ENCODE measurements around the gene OPA3.

OPA3 gene

DNA sequence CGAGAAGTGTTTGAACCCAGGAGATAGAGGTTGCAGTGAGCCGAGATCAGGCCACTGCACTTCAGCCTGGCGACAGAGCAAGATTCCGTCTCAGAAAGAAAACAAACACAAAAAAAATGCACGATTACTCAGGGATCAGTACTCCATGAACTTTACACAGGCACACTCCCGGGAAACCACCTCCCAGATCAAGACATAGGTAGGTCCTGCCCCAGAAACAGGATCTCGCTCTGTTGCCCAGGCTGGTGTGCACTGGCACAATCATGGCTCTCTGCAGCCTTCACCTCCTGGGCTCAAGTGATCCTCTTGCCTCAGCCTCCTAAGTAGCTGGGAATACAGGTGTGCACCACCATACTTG, 66.2 kb downstream of the OPA3 start:
- Histone ChIP-seq H3K27ac (replicated peaks) (no peak overlapping the region), H3K4me3 (replicated peaks; ENCODE audit: insufficient read depth, low read length) (no peak overlapping the region), H3K27me3 (ENCODE audit: insufficient read depth, poor library complexity, severe bottlenecking) (no peaks in the 10 kb centered on the region)
- TF ChIP-seq POLR2AphosphoS5 (IDR thresholded peaks at IDR 0.05; ENCODE audit: low read depth) = no peak
- no peak for TF ChIP-seq REST (IDR thresholded peaks at IDR 0.05; ENCODE audit: insufficient replicate concordance, low read depth)
- no peak for TF ChIP-seq GABPA (IDR thresholded peaks at IDR 0.05; ENCODE audit: low read depth)
- TF ChIP-seq SPI1 (IDR thresholded peaks at IDR 0.05; ENCODE audit: borderline replicate concordance, low read depth) = no peak
- TF ChIP-seq, protein P1, sequence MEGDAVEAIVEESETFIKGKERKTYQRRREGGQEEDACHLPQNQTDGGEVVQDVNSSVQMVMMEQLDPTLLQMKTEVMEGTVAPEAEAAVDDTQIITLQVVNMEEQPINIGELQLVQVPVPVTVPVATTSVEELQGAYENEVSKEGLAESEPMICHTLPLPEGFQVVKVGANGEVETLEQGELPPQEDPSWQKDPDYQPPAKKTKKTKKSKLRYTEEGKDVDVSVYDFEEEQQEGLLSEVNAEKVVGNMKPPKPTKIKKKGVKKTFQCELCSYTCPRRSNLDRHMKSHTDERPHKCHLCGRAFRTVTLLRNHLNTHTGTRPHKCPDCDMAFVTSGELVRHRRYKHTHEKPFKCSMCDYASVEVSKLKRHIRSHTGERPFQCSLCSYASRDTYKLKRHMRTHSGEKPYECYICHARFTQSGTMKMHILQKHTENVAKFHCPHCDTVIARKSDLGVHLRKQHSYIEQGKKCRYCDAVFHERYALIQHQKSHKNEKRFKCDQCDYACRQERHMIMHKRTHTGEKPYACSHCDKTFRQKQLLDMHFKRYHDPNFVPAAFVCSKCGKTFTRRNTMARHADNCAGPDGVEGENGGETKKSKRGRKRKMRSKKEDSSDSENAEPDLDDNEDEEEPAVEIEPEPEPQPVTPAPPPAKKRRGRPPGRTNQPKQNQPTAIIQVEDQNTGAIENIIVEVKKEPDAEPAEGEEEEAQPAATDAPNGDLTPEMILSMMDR (IDR thresholded peaks at IDR 0.05; ENCODE audit: insufficient read depth, low read length) = no peak
- DNase-seq (ENCODE audit: low read depth in 1 of 2, low spot score in 1 of 2) = no peak

GRCh38 chr19:45517641-45518468, 66.7 kb downstream of the OPA3 start:
- DNase-seq (ENCODE audit: low read depth in 1 of 2, low spot score in 1 of 2) = no peak

GRCh38 chr19:45517238-45517637, 67.4 kb downstream of the OPA3 start:
- H3K4me3 ChIP-seq (replicated peaks; ENCODE audit: insufficient read depth, low read length) = no peak overlapping the region
- no peak for DNase-seq (ENCODE audit: low read depth in 1 of 2, low spot score in 1 of 2)
- no peak overlapping the region for H3K27ac ChIP-seq (replicated peaks)
- no peaks in the 10 kb centered on the region for H3K27me3 ChIP-seq (ENCODE audit: insufficient read depth, poor library complexity, severe bottlenecking)
- TF ChIP-seq SPI1 (IDR thresholded peaks at IDR 0.05; ENCODE audit: borderline replicate concordance, low read depth) (no peak), REST (IDR thresholded peaks at IDR 0.05; ENCODE audit: insufficient replicate concordance, low read depth) (no peak), POLR2AphosphoS5 (IDR thresholded peaks at IDR 0.05; ENCODE audit: low read depth) (no peak), GABPA (IDR thresholded peaks at IDR 0.05; ENCODE audit: low read depth) (no peak)
- TF ChIP-seq, protein P1 (IDR thresholded peaks at IDR 0.05; ENCODE audit: insufficient read depth, low read length) = no peak

More at GRCh38 chr19:45517641-45518468, 66.7 kb downstream of the OPA3 start:
- TF ChIP-seq GABPA (IDR thresholded peaks at IDR 0.05; ENCODE audit: low read depth) = no peak
- no peak for TF ChIP-seq SPI1 (IDR thresholded peaks at IDR 0.05; ENCODE audit: borderline replicate concordance, low read depth)
- TF ChIP-seq, protein P1 (IDR thresholded peaks at IDR 0.05; ENCODE audit: insufficient read depth, low read length) = no peak
- TF ChIP-seq REST (IDR thresholded peaks at IDR 0.05; ENCODE audit: insufficient replicate concordance, low read depth) = no peak
- no peak for TF ChIP-seq POLR2AphosphoS5 (IDR thresholded peaks at IDR 0.05; ENCODE audit: low read depth)
- Histone ChIP-seq H3K27ac (replicated peaks) (no peak overlapping the region), H3K4me3 (replicated peaks; ENCODE audit: insufficient read depth, low read length) (no peak overlapping the region), H3K27me3 (ENCODE audit: insufficient read depth, poor library complexity, severe bottlenecking) (no peaks in the 10 kb centered on the region)

Data from HL-60 (cell line).